ENCODE results near the gene FAM20A.

DNA sequence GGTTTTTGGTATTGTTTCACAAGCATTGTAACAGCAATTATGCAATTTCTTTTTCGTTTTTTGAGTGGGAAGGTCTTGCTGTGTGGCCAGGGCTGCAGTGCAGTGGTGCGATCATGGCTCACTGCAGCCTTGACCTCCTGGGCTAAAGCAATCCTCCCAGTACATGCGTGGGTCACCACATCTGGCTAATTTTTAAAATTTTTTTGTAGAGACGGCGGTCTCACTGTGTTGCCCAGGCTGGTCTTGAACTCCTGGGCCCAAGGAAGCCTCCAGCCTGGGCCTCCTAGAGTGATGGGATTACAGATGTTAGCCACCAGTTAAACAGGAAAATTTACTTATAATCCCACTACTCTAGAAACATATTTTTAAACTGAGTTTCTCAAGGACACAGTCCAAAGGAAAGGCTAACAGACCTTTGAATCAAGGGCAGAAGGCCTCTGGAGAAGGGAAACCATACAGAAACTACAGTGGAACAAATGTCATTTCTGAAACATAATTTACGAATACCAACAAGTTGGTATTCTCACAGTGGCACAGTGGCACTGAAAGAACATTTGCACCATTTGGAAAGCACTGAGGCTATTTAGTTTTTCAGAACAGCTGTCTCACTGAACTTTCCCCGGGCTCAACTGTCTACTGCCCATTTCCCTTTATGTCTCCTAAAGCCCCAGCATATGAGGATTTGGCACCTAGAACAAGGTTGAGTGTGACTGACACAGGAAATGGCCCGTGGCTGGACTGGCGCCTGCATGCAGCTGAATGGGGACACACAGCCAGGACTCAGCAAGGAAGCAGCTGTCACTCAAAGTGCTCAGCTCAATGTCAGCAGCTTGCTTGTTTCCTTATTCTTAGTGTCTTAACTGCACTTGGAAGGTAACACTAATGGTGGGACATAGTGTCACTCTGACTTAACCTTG is 91.8 kb downstream of the FAM20A start:
- TF ChIP-seq, protein P1, sequence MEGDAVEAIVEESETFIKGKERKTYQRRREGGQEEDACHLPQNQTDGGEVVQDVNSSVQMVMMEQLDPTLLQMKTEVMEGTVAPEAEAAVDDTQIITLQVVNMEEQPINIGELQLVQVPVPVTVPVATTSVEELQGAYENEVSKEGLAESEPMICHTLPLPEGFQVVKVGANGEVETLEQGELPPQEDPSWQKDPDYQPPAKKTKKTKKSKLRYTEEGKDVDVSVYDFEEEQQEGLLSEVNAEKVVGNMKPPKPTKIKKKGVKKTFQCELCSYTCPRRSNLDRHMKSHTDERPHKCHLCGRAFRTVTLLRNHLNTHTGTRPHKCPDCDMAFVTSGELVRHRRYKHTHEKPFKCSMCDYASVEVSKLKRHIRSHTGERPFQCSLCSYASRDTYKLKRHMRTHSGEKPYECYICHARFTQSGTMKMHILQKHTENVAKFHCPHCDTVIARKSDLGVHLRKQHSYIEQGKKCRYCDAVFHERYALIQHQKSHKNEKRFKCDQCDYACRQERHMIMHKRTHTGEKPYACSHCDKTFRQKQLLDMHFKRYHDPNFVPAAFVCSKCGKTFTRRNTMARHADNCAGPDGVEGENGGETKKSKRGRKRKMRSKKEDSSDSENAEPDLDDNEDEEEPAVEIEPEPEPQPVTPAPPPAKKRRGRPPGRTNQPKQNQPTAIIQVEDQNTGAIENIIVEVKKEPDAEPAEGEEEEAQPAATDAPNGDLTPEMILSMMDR (IDR thresholded peaks at IDR 0.05): no peak
- no peak for TF ChIP-seq POLR2A (IDR thresholded peaks at IDR 0.05)

Measured in heart left ventricle (tissue), 13 donors.